HL-60 (cell line): ENCODE measurements around the gene TBL1X.
A peak's percentile ranks its signal among the peaks of the same experiment; 100 is the strongest.

Experiments used
- DNase-seq, 2 experiments: peaks; one replicate each; pipeline ENCODE4 v3.0.0-alpha.2; 2010 to 2020; ENCODE audit warnings: low read depth in 1 of 2, low spot score in 1 of 2
- H3K27ac ChIP-seq: fragments of 250-450 bp; sonication (Bioruptor Pico); replicated peaks from 2 replicates; pipeline ENCODE4 v1.5.1; 2020; ENCODE audit warnings: mild to moderate bottlenecking, moderate library complexity
- H3K27me3 ChIP-seq: fragments of 250-450 bp; sonication (Bioruptor Pico); 2 replicates; pipeline ENCODE4 v1.5.1; 2021; ENCODE audit warnings: mild to moderate bottlenecking, moderate library complexity; ENCODE audit not compliant: insufficient read depth, poor library complexity, severe bottlenecking
- H3K4me3 ChIP-seq: replicated peaks from 2 replicates; pipeline ENCODE4 v1.5.1; 2011; ENCODE audit warnings: mild to moderate bottlenecking, control low read depth, low read length; ENCODE audit not compliant: insufficient read depth
- CTCF ChIP-seq: IDR thresholded peaks from one replicate; pipeline ENCODE4 v1.5.1; 2011; ENCODE audit warnings: low read length, control low read depth, inconsistent platforms; ENCODE audit not compliant: insufficient read depth
- GABPA ChIP-seq: IDR thresholded peaks from 2 replicates; pipeline ENCODE4 v1.6.1; 2012; ENCODE audit warnings: low read depth
- POLR2AphosphoS5 ChIP-seq: IDR thresholded peaks from 2 replicates; pipeline ENCODE4 v1.6.1; 2012; ENCODE audit warnings: low read depth
- REST ChIP-seq: IDR thresholded peaks from 2 replicates; pipeline ENCODE4 v1.6.1; 2012; ENCODE audit warnings: low read depth; ENCODE audit not compliant: insufficient replicate concordance
- SPI1 ChIP-seq: IDR thresholded peaks from 2 replicates; pipeline ENCODE4 v1.6.1; 2012; ENCODE audit warnings: low read depth, mild to moderate bottlenecking, borderline replicate concordance

The TBL1X gene

GRCh38 chrX:9529223-9529622, 64.4 kb downstream of the TBL1X start:
- TF ChIP-seq REST = no peak
- DNase-seq = no peak
- Histone ChIP-seq H3K4me3 (no peak overlapping the region), H3K27me3 (no peaks in the 10 kb centered on the region), H3K27ac (no peak overlapping the region)

GRCh38 chrX:9530848-9531274, 66.0 kb downstream of the TBL1X start:
- TF ChIP-seq REST = no peak
- no peak for TF ChIP-seq CTCF
- no peak for TF ChIP-seq POLR2AphosphoS5
- no peak for TF ChIP-seq SPI1
- no peak for TF ChIP-seq GABPA
- Histone ChIP-seq H3K4me3 (no peak overlapping the region), H3K27ac (no peak overlapping the region), H3K27me3 (no peaks in the 10 kb centered on the region)
- DNase-seq = peak in 1 of 2 experiments; percentile 16

- Histone ChIP-seq H3K27me3 (no peaks in the 10 kb centered on the region), H3K4me3 (no peak overlapping the region), H3K27ac (no peak overlapping the region)
- TF ChIP-seq CTCF (no peak), REST (no peak), GABPA (no peak), SPI1 (no peak), POLR2AphosphoS5 (no peak)
- DNase-seq = no peak
Observed at GRCh38 chrX:9532349-9532748, 67.5 kb downstream of the TBL1X start.

GRCh38 chrX:9533611-9534010, 68.8 kb downstream of the TBL1X start:
- TF ChIP-seq REST (no peak), GABPA (no peak), SPI1 (no peak), CTCF (no peak), POLR2AphosphoS5 (no peak)
- H3K27ac ChIP-seq = no peak overlapping the region
- H3K4me3 ChIP-seq = no peak overlapping the region
- peak in 1 of 2 experiments; percentile 6 for DNase-seq
- no peaks in the 10 kb centered on the region for H3K27me3 ChIP-seq
